ENCODE data around the gene CD300LB.

- TF ChIP-seq CTCF (IDR thresholded peaks at IDR 0.05; ENCODE audit: low read depth, low read length, poor library complexity, severe bottlenecking) (no peak), EZH2phosphoT487 (IDR thresholded peaks at IDR 0.05; ENCODE audit: borderline replicate concordance, low read length) (no peak)
Observed at GRCh38 chr17:74568106-74568873, 37.0 kb upstream of the CD300LB start.

Measured in DOHH2 (cell line).